ENCODE results near the gene GAREM1.
"Not testable (repeated sequence)": the region's sequence is repeated elsewhere in the genome, so short reads cannot be mapped to it uniquely, and the experiment has no call there.

Gene GAREM1

DNA sequence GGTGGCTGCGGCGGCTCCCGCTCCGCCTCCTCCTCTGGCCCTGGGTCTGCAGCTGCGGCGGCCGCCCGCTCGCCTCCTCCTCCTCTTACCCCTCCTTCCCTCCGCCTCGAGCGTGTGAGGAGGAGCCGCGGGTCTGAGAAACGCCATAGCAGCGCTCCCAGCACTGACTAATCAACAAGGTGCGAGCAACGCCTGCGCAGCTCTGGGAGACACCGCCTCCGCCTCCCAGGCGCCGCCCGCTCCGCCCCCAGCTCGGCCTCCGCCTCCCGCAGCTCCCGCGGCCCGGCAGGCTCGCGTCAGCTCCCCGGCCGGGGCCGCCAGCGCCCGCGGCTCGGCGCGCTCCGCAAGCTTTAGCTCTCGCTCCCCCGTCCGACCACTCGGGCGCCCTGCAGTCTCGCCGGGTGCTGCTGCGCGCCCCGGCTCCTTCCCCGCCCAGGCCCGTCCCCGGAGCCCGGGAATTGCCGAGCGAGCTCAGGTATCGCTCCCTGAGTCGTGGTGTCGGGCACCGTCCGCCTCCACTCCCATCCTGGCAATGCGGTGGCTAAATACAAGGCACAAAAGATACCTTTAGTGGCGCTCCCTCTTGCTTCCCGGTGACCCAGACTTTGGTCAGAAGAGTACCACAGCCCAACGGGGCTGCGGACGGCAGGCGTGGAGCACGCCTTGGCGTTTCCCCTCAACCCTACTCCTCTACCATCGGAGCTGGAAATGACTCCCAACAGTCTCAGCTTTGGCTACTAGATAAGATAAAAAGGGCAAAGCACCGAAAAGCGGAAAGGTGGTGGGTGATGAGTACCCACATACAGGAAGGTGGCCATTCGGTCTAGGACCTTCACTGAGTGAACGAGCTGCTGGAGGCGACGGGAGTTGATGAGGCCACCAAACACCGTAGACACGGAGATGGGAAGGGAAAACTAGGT lies at the start of gene GAREM1:
Gene GAREM1 (minus strand): TSS at position 169 of the 920 bp plus-strand sequence. CDS start 454 bp downstream, outside the sequence.
- peak; percentile 40 to 60 (median 48) for DNase-seq (ENCODE audit: low read depth in 2 of 3, low spot score in 1 of 3)

GRCh38 chr18:32511147-32511546 lies 40.5 kb upstream of the GAREM1 start:
- DNase-seq (ENCODE audit: low read depth in 2 of 3, low spot score in 1 of 3), result no peak

DNA sequence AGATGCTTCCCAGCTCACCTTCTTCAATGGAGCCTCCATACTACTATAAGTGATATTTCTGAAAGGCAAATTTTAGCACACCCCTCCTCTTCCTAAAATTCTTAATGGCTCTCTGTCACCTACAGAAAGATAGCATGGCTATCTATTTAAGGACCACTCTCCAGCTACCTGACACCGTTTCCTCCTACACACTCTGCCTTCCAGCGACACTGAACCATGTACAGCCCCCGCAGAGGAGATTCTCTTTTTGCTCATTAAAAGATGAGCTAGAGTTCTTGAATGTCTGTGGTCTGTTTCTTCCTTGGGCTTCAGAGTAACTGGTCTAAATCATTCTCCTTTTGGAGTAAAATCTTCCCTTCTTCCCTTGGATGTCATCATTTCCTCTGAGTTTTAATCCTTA lies 38.4 kb upstream of the GAREM1 start:
- no peak for DNase-seq (ENCODE audit: low read depth in 2 of 3, low spot score in 1 of 3)

DNA sequence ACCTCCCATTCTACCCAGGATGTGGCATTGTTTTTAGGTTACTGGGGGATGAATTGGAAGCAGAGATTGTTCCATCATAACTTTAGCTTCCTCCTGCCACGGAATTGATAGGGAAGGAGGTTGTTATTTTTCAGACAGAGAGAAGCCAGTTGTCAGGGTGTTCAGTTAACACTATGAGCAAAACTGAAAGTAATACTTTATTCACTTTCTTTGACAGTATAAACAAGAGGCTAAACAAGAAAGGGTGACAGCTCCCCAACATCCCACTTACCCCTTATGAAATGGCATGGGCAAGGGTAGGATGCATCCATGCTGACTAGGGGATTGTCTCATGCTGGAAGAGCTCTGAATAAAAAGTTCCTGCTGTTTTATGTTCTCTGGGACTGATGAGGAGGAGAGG lies 36.4 kb upstream of the GAREM1 start:
- no peak for DNase-seq (ENCODE audit: low read depth in 2 of 3, low spot score in 1 of 3)

DNA sequence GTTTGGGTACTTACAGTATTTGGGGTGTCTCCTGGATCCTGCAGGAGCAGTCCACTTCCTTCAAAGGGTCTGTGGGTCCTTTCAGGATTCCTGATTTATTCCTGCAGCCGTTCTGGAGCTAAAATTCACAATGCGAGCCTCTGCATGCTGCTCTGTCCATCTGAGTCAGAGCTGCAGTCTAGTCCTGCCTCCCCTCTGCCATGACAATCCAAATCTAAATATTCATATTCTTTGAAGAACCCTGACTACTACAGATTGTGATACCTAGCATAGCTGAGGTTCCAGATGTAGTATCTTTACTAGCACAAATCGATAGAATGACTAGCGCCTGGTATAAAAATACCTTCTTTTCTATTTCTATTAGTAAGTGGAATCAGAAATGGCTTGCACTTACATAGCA lies 31.3 kb upstream of the GAREM1 start:
- DNase-seq (ENCODE audit: low read depth in 2 of 3, low spot score in 1 of 3), result no peak

DNA sequence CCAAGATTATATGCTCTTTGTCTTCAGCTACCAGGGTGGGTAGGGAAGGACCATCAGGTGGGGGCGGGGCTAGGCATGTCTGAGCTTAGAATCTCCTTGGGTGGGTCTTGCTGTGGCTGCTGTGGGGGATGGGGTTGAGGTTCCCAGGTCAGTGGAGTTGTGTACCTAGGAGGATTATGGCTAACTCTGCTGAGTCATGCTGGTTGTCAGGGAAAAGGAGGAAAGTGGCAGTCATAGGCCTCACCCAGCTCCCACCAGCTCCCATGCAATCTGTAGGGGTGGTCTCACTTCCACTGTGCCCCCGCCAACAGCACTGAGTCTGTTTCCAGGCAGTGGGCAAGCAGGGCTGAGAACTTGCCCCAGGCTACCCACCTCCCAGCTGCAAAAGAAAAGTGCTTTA lies 30.6 kb upstream of the GAREM1 start:
- DNase-seq (ENCODE audit: low read depth in 2 of 3, low spot score in 1 of 3), result not testable (repeated sequence)

DNA sequence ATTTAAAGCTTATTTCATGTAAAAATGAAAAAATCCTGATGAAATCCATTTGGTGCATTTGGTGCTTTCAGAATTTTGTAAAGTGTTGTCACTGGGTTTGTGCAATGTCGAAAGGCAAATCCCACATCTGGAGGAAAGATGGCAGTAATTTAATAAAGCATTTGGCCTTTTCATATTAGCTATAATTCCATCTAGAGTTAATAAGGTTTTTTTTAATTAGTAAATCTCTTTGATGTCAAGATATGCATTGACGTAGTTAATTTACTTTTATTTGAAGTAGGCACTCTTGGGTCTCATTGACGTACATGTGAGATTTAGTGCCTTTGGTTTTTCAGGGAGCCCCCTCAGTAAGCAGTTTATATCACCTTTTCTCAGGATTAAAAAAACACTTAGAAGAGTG lies 12.3 kb upstream of the GAREM1 start:
- no peak for DNase-seq (ENCODE audit: low read depth in 2 of 3, low spot score in 1 of 3)

DNA sequence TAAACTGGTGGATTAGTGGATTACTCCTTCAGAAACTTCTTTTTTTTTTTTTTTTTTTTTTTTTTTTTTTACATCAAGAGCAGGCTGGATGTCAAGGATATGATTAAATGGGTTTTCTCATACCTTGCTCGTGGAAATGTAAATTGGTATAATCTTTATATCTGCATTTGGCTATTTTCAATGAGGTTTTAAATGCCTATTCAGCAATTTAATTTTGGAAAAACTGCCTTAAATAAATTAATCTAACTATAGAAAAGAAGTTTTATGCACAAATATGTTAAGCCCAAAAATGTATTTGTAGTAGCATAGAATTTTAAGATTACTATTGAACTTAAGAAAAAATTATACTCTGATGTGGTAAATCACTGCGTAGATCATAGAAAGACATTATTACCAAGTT lies 11.4 kb upstream of the GAREM1 start:
- DNase-seq (ENCODE audit: low read depth in 2 of 3, low spot score in 1 of 3), result no peak

DNA sequence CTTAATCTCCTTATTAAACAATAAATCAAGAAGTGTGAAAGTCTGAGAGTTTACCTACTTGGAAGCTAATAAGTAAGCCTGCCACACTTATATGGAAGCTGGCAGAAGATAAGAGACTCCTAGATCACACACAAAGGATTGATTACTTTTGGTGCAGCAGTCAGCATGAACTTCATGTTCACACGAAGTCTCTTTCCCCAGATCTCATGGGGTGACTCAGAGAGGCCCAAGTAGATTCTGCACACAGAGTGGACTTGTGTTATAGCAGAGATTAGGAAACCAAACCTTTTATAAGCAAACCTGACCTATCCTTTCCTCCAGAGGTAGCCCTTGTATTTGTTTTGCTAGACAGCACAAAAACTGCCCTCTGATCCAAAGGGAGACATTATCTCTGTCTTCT lies 9.9 kb upstream of the GAREM1 start:
- no peak for DNase-seq (ENCODE audit: low read depth in 2 of 3, low spot score in 1 of 3)

DNA sequence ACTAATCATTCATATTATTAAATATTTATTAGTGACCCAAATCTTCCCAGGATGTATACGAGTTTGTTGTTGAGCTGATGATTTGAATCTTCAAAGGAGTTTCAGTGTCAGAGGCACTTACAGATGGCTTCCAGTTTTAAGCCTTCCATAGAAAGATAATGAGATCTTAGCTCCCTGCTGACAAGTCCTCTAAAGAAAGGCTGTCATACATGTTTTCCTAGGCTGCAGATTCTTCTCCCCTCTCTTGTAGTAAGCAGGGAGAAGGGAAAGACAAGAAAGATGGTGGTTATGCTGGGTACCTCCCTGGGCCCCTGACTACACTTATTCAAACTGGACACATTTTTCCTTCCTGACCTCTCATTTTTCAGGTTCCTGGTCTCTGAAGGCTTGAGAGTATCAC lies 8.1 kb upstream of the GAREM1 start:
- no peak for DNase-seq (ENCODE audit: low read depth in 2 of 3, low spot score in 1 of 3)

GRCh38 chr18:32478317-32478716 lies 7.6 kb upstream of the GAREM1 start:
- DNase-seq (ENCODE audit: low read depth in 2 of 3, low spot score in 1 of 3), result no peak

GRCh38 chr18:32476106-32476505 lies 5.4 kb upstream of the GAREM1 start:
- DNase-seq (ENCODE audit: low read depth in 2 of 3, low spot score in 1 of 3), result no peak

DNA sequence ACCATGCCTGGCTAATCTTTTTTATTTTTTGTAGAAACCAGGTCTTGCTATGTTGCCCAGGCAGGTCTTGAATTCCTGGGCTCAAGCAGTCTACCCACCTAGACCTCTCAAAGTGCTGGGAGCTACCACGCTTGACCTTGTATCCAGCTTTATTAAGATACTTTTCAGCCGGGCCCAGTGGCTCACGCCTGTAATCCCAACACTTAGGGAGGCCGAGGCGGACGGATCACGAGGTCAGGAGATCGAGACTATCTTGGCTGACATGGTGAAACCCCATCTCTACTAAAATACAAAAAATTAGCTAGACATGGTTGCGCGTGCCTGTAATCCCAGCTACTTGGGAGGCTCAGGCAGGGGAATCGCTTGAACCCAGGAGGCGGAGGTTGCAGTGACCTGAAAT lies 4.4 kb upstream of the GAREM1 start:
- not testable (repeated sequence) for DNase-seq (ENCODE audit: low read depth in 2 of 3, low spot score in 1 of 3)

DNA sequence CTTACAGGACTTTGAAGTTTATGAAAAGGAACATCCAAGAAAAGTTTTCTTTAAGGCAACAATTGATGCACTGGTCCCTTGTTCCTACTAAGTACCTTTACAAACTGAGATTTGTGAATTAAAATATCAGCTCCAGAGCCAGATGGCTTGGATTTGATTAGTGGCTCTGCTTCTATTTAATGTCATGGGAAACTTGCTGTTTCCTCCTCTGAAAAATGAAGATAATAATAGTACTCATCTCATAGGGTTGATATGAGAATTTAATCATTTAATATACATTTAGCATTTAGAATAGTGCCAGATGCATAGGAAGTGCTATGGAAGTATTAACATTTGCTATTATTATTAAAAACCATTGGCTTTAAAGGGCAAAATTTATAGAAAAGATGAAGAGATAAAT lies 2.6 kb upstream of the GAREM1 start:
- no peak for DNase-seq (ENCODE audit: low read depth in 2 of 3, low spot score in 1 of 3)

DNA sequence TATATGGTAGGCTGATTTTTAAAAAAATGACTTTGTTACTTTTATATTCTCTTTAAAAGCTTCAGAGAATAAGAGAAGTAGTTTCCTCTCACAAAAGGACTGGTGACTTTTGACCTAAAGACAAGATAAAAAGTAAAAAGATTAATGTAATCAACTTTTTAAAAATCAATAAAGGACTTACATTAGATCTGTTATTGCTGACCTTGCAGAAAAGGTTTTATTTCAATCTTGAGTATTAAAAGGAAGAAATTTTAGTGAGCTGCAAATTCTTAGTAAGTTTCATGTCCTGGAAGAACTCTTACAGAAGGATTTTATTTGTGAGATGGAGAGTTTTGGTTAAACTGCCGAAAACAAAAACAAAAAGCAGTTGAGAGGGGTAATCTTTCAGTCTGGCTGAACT lies 2.2 kb upstream of the GAREM1 start:
- no peak for DNase-seq (ENCODE audit: low read depth in 2 of 3, low spot score in 1 of 3)

DNA sequence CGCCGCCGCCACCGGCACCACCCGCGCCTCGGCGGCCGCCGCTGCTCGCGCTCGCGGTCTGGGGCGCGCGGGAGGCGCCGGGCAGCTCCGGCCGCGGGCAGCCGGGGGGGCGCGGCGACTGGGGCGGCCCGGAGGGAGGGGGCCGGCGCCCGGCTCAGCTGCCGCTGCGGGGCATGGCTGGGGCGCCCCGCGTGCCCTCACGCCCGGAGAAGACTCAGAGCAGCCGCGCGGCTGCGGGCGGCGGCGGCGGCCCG lies 295 bp downstream of the GAREM1 start:
- DNase-seq (ENCODE audit: low read depth in 2 of 3, low spot score in 1 of 3), result no peak

- DNase-seq (ENCODE audit: low read depth in 2 of 3, low spot score in 1 of 3), result no peak
Observed at GRCh38 chr18:32469691-32470459, 807 bp downstream of the GAREM1 start.

DNA sequence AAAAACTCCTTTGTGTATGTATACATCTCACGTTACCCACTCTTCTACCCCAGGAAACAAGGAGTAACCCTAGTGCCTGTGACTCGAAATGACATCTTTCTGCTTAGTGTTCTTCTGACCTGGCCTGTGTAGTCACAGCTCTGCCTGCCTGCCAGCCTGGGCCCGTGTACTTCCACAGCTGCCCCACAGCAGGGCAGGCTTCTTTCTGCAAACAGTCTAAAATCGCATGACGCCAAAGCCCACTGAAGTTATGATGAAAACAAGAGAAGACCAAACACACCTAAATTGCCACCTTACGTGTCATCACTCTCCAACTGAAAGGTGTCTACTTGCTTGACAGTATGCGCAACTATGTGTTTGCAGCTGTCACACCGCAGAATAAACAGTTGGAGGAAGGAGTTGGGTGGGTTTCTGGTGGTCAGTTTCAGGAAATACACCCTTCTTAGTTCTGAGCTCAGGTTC lies 1.5 kb downstream of the GAREM1 start:
- DNase-seq (ENCODE audit: low read depth in 2 of 3, low spot score in 1 of 3), result no peak

DNA sequence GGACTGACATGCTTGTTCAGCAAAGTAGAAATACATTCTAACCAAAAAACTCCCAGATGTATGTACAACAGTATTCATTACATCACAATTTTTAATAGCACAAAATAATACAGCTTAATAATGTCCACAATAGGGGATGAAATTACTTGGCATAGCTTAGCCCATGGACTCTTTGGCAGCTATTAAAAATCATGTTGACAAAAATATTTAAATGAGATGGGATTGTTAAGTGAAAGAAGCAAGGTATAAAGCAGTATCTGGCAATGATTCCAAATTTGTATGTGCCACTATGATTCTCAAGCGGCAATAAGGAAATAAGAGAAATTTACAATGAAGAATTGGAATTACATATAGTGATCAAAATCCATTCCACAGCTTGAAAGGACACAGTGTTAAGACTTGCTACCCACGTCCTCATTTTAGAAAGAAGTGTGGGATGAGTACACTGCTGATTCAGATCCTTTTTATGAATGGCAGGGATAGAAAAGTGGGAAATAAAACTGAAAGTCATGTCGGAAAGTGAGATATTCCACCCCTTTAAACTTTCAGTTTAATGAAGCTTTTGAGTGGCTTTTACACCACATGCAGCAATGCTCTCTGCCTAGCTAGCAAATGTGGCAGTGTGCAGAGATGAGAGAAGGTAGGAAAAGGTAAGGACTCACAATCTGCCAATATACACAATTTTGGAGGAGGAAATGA lies 2.4 kb downstream of the GAREM1 start:
- no peak for DNase-seq (ENCODE audit: low read depth in 2 of 3, low spot score in 1 of 3)

GRCh38 chr18:32461709-32462272 lies 8.9 kb downstream of the GAREM1 start:
- DNase-seq (ENCODE audit: low read depth in 2 of 3, low spot score in 1 of 3), result no peak

DNA sequence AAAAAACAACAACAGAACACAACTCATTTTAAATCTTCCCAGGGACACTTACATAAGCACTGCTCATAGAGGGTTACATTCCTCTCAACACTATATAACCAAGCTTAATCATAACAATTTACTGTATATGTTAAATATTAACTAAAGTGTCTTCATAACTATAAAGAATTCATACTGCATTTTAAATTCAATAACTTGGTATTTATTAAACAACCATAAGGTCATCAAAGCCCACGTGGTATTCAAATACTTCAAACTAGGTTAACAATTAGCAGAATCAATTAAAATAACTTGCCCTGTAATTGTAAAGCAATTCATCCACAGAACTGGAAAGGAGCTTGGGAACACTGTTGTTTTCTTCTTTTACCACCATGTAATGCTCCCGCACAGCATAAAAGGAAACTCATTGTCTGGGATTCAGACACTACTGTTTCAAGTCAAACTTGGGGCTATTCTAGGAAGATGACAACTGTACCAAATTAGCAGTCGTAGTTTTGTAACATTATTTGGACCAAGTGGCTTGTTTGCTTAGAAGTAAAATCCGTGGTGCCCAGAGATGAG lies 10.4 kb downstream of the GAREM1 start:
- no peak for DNase-seq (ENCODE audit: low read depth in 2 of 3, low spot score in 1 of 3)

Data from stimulated activated CD4-positive, alpha-beta T cell treated with anti-CD3 and anti-CD28 coated beads, Interleukin-12 subunit alpha, Interleukin-12 subunit beta, amount 100 ng/mL, for 48 hours (primary cell).